ENCODE measurements around the gene CHST9. TPM values are rescaled to one million over a fixed set of nuclear protein-coding genes. Genes with fewer than 3 reads are reported as not detected.

Gene CHST9
- total and polyA plus RNA-seq, 9 of the 15 experiments (the other 6 are each of a cell fraction or from before 2014, with no cell fraction given): not detected

- no peak for TF ChIP-seq YY1 (IDR thresholded peaks at IDR 0.05; ENCODE audit: borderline replicate concordance in 1 of 3, control insufficient read depth in 1 of 3, extremely low read depth in 1 of 3, insufficient read depth in 3 of 3, insufficient read length in 1 of 3, insufficient replicate concordance in 2 of 3, low read depth in 1 of 3, low read length in 2 of 3)
These were observed 738 bp downstream of the CHST9 start (continued) for GRCh38 chr18:27184115-27185024.

GRCh38 chr18:27181726-27182125 lies 3.4 kb downstream of the CHST9 start:
- in situ Hi-C loops (cut with MboI): no loop called here
- DNase-seq (ENCODE audit: extremely low read depth in 1 of 4, low spot score in 3 of 4): no peak
- 0% methylated on average over 1 of the region's 1 CpG for WGBS (ENCODE audit: insufficient coverage, low coverage, missing lambda C conversion rate)
- no peak for FAIRE-seq
- ChIA-PET CTCF (ENCODE audit: low intra/inter-chr PET ratio) (no interaction called here), POLR2A (no interaction called here)
- Histone ChIP-seq H3K4me3 (no peak overlapping the region), H3K27ac (ENCODE audit: extremely low read depth, low read depth, low read length) (no peak overlapping the region), H3K9me1 (ENCODE audit: control insufficient read depth, insufficient read depth, low read length) (no peaks in the 10 kb centered on the region), H3K9me3 (replicated peaks; ENCODE audit: control insufficient read depth, insufficient read depth, low read depth, low read length) (no peaks in the 10 kb centered on the region), H4K20me1 (replicated peaks; ENCODE audit: control insufficient read depth, insufficient read depth, low read length) (no peaks in the 10 kb centered on the region), H3K79me2 (ENCODE audit: control insufficient read depth, insufficient read depth, low read length) (no peaks in the 10 kb centered on the region), H3K27me3 (ENCODE audit: control insufficient read depth in 2 of 2, insufficient read depth in 2 of 2, low read length in 2 of 2) (no peaks in the 10 kb centered on the region), H3K4me2 (ENCODE audit: insufficient read depth, low read length) (no peak overlapping the region), H3K9ac (ENCODE audit: insufficient read depth in 1 of 2, low read depth in 2 of 2, low read length in 2 of 2) (no peak overlapping the region), H3K4me1 (replicated peaks in 1 of 2; ENCODE audit: control insufficient read depth in 2 of 2, insufficient read depth in 2 of 2, low read length in 2 of 2) (no peaks in the 10 kb centered on the region), H2AFZ (ENCODE audit: low read depth, low read length) (no peak overlapping the region), H3K36me3 (ENCODE audit: control insufficient read depth, insufficient read depth, low read length) (no peaks in the 10 kb centered on the region)
- TF ChIP-seq ILK (tag; IDR thresholded peaks at IDR 0.05; ENCODE audit: borderline replicate concordance, low read depth) (no peak), ZNF444 (CRISPR knock-in tag; IDR thresholded peaks at IDR 0.05) (no peak), ZNF75A (CRISPR knock-in tag; IDR thresholded peaks at IDR 0.05) (no peak), ZNF76 (CRISPR knock-in tag; IDR thresholded peaks at IDR 0.05; ENCODE audit: borderline replicate concordance) (no peak), PHB (CRISPR knock-in tag; IDR thresholded peaks at IDR 0.05) (no peak), HNRNPUL1 (IDR thresholded peaks at IDR 0.05; ENCODE audit: low read length) (no peak)
- no peak for ATAC-seq
- intact Hi-C loops (cut with micrococcal nuclease): no loop called here
- BruUV-seq (replicated peaks): no TSS peak
